DMS79 (cell line): ENCODE results near the gene MKX.

Experiments used
- DNase-seq: peaks from one replicate; lab custom pipeline; 2025; lab: John Stamatoyannopoulos, UW

MKX gene

GRCh38 chr10:27745732-27746396, at the start of gene MKX:
Gene MKX, minus strand, starts transcription at chr10:27745819. Its CDS starts 2,404 bp downstream, at chr10:27743415.
- DNase-seq: no peak

GRCh38 chr10:27794157-27794556, 48.5 kb upstream of the MKX start:
- no peak for DNase-seq

DNA sequence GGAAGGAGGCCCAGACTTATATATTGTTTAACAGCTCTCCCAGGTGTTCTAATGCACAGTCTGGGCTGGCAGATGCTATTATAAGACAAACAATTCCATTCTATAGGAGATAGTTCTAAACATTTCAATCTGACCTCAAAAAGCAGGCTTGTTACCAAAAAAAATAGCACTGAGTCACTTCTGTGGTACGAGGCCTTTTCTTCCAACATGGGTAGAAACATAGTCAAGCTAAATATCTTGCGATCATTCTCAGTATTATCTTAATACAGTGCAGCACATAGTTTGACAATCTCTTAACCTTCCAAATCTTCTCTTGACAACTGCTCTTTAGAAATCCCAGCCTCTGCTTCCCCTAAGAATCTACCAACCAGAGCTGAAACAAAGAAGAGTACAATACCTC, 46.6 kb upstream of the MKX start:
- DNase-seq: no peak

GRCh38 chr10:27784272-27784671, 38.7 kb upstream of the MKX start:
- DNase-seq: no peak

DNA sequence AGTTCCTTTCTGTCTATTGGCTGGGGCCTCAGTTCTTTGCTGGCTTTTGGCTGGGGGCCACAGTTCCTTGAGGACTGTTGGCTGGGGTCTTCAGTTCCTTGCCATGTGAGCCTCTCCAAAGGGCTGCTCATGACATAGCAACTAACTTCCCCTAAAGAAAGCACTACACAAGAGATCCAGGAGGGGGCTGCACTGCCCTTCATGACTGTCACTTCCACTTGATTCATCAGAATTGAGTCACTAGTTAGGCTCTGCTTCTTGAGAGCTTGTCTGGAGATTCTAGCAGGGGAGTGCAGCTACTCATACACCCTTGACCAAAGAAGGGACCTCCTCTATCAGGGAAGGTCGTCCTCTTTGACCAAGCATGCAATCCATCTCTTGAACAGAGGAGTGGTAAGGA, 38.0 kb upstream of the MKX start:
- DNase-seq: no peak

GRCh38 chr10:27779462-27780015, 33.9 kb upstream of the MKX start:
- DNase-seq: no peak

DNA sequence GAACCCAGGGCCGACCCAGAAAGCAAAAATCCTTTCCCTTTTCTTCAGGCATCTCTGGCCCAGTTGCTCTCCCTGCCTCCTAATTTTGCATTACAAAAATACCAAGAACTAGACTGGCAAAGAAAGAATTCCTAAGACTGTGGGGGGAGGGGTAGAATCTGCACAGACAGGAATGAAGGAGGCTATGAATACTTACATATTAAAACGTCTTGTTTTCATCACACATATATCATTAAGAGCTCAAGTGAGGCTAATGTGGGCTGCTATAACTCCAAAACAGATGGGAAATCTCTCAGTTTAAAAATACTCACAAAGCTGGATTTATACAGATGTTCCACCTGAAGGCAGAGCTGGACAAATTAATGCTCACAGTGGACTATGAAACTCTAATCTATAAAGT, 29.2 kb upstream of the MKX start:
- no peak for DNase-seq

DNA sequence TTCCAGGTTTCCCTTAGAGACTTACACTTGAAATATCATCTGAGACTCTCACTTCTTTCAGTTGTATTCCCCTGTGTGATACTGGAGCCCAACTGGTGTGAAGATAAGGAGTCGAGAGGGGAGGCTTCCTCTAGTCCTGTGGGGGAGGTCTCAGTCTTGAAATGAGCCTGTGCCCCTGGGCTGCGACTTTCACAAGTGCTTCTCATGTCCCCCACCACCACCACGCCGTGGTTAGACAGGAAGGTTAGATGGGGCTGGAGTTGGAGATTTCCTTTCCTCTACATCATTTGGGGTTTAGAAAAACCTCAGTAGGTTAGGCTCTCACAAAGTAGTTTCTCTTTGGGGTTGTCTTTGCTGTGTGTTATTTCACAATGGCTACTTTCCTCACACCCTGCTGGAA, 25.6 kb upstream of the MKX start:
- no peak for DNase-seq

DNA sequence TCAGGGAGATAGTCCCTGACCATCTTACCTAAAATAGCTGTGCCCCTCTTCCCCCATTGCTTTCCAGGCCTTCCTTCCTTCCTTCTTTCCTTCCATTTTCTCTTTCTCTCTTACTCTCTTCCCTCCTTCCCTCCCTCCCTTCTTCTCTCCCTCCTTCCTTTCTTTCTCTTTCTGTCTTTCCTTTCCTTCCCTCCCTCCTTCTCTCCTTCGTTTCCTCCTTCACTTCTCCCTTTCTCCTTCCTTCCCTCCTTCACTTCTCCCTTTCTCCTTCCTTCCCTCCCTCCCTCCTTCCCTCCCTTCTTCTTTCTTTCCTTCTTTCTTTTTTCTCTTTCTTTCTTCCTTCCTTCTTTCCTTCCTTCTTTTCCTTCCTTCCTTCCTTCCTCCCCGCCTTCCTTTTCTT, 24.6 kb upstream of the MKX start:
- DNase-seq: no peak

DNA sequence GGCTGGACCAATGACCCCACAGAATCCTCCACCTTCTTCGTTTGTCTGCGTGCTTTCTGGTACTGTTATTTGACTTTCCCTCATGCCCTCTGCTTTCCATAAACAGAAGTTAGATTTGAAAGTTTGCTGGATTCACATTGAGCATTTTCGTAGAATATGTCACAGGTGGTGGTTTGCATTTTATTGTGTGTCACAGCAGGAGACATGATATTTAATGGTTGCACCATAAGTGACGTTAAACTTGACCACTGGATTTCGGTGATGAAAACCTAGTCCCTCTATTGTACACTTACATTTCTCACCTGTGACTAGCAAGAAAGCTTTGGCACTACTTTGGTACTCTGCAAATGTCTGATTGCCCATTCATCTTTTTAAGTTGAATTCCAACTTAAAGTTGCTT, 15.2 kb upstream of the MKX start:
- no peak for DNase-seq

GRCh38 chr10:27759483-27760272, 14.1 kb upstream of the MKX start:
- DNase-seq: no peak

- DNase-seq: no peak
These were observed 7.1 kb upstream of the MKX start for GRCh38 chr10:27752673-27753237.

DNA sequence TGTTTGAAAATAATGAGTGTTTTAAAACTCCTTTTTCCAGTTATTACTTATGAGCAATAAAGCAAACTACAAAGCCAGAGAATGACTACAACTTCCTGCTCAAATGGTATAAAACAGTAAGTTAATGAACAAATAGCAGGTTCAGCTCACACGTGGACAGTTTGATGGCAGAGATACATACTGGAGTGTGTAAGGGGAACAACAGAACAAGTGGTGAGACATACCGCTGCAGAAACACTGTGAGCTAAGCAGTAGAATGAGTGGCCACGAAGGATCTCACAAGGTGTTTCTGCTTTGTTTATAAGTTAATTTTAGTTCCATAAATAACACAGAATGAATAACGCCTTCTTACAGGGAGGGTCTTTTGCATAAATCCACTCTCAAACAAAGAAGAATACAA, 3.0 kb upstream of the MKX start:
- no peak for DNase-seq

- no peak for DNase-seq
These were observed 1.5 kb upstream of the MKX start for GRCh38 chr10:27747096-27747451.

GRCh38 chr10:27746397-27747095, 927 bp upstream of the MKX start:
- no peak for DNase-seq

GRCh38 chr10:27744802-27745731, 552 bp downstream of the MKX start:
- no peak for DNase-seq

- no peak for DNase-seq
These were observed 1.5 kb downstream of the MKX start for GRCh38 chr10:27743877-27744801.

DNA sequence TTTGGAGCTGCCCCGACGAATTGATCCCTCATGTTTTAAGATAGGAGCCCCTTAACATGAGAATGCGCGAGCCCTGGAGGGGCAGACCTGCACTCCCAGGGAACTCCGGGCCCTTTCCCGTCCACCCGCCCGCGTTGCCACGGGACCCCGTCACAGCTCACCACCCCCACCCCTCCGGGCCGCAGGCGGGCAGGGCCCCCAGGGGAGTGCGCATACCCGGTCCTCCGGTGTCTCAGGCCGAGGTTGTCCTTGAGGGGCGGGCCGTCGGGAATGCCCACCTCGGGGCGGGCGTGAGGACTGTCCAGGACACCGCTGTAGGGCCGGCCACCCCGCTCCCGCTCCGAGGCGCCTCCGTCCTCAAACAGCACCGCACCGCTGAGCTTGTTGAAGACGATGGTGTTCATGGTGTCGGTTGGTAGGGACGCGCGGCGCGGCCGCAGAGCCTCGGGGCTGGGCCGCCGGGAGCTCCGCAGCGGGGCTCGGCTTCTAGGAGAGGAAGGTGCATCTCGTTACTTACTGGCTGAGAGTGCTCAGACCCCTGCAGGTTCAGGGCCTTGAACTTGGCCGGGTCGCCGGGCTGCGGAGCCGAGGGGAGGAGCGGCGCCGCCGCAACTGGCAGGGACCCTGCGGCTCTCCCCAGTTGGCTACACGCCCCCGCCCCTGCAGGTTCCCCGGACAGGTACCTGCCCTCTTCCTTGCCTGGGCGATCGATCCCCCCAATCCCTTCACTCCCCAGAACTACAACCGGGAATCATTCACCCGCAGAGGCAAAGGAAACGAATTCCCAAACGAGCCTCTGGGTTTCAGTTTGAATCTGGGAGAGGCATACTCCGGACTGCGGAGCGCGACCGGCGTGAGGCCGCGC, 2.4 kb downstream of the MKX start:
- DNase-seq: no peak
